HEK293 (cell line): ENCODE data around the gene PRPH2.
A peak's percentile ranks its signal among the peaks of the same experiment; 100 is the strongest.
"Not testable (repeated sequence)": the region's sequence is repeated elsewhere in the genome, so short reads cannot be mapped to it uniquely, and the experiment has no call there.

Experiments used
- CTCF ChIA-PET: fragments of 350-600 bp; formaldehyde crosslinking; extraction: SDS; loops from one replicate; lab custom pipeline; 2021; ENCODE audit warnings: antibody characterized with exemption; lab: Yijun Ruan, JAX
- POLR2A ChIA-PET: fragments of 300-600 bp; formaldehyde crosslinking; extraction: SDS; loops from one replicate; lab custom pipeline; 2020; ENCODE audit warnings: antibody characterized with exemption, inconsistent platforms; lab: Yijun Ruan, JAX
- H3K27ac ChIP-seq: fragments of 200-500 bp; sonication (Bioruptor generic); 2 replicates; pipeline ENCODE4 v1.5.1; 2014; ENCODE audit warnings: low read depth, low read length, control low read depth, inconsistent platforms; ENCODE audit errors: extremely low read depth
- H3K36me3 ChIP-seq, 2 experiments: fragments of 200-500 bp in 1 of 2; sonication (Bioruptor generic) in 1 of 2; 1 replicate in 1 of 2; 2 replicates in 1 of 2; pipeline ENCODE4 v1.5.1; 2014 to 2017; ENCODE audit warnings: inconsistent platforms in 2 of 2, low read length in 2 of 2; ENCODE audit not compliant: control insufficient read depth in 2 of 2, insufficient read depth in 1 of 2
- H3K4me1 ChIP-seq: fragments of 200-500 bp; sonication (Bioruptor generic); 2 replicates; pipeline ENCODE4 v1.5.1; 2014; ENCODE audit warnings: mild to moderate bottlenecking, low read length, inconsistent platforms; ENCODE audit not compliant: control insufficient read depth, insufficient read depth
- H3K4me3 ChIP-seq: 2 replicates; pipeline ENCODE4 v1.5.1; 2011; ENCODE audit warnings: low read depth, mild to moderate bottlenecking, control low read depth, low read length, moderate library complexity
- H3K9me3 ChIP-seq: fragments of 200-500 bp; sonication (Bioruptor generic); 2 replicates; pipeline ENCODE4 v1.5.1; 2014; ENCODE audit warnings: low read depth, low read length, inconsistent platforms; ENCODE audit not compliant: control insufficient read depth, insufficient read depth
- BCL6B ChIP-seq: fragments of 450-650 bp; formaldehyde crosslinking; IDR thresholded peaks from 2 replicates; pipeline ENCODE4 v1.5.1; 2017; ENCODE audit warnings: missing biosample characterization, missing genetic modification characterization
- CTCF ChIP-seq: fragments of 450-650 bp; formaldehyde crosslinking; IDR thresholded peaks from 2 replicates; pipeline ENCODE4 v1.5.1; 2016; ENCODE audit warnings: missing biosample characterization, missing genetic modification characterization
- PRDM6 ChIP-seq: fragments of 450-650 bp; formaldehyde crosslinking; IDR thresholded peaks from 2 replicates; pipeline ENCODE4 v1.5.1; 2017; ENCODE audit warnings: missing biosample characterization, missing genetic modification characterization
- RBAK ChIP-seq: fragments of 450-650 bp; formaldehyde crosslinking; IDR thresholded peaks from 2 replicates; pipeline ENCODE4 v1.5.1; 2016; ENCODE audit warnings: missing biosample characterization, missing genetic modification characterization
- REST ChIP-seq: fragments of 450-650 bp; formaldehyde crosslinking; IDR thresholded peaks from 2 replicates; pipeline ENCODE4 v1.5.1; 2016; ENCODE audit warnings: missing biosample characterization, missing genetic modification characterization
- ZBTB10 ChIP-seq: fragments of 450-650 bp; formaldehyde crosslinking; IDR thresholded peaks from 2 replicates; pipeline ENCODE4 v1.5.1; 2016; ENCODE audit warnings: missing biosample characterization, missing genetic modification characterization
- ZNF121 ChIP-seq: fragments of 450-650 bp; formaldehyde crosslinking; IDR thresholded peaks from 2 replicates; pipeline ENCODE4 v1.5.1; 2016; ENCODE audit warnings: missing biosample characterization, missing genetic modification characterization
- ZNF133 ChIP-seq: fragments of 450-650 bp; formaldehyde crosslinking; IDR thresholded peaks from 2 replicates; pipeline ENCODE4 v1.5.1; 2016; ENCODE audit warnings: missing biosample characterization, missing genetic modification characterization
- ZNF280C ChIP-seq: fragments of 450-650 bp; formaldehyde crosslinking; IDR thresholded peaks from 2 replicates; pipeline ENCODE4 v1.5.1; 2016; ENCODE audit warnings: missing biosample characterization, missing genetic modification characterization
- ZNF514 ChIP-seq: fragments of 450-650 bp; formaldehyde crosslinking; IDR thresholded peaks from 2 replicates; pipeline ENCODE4 v1.5.1; 2016; ENCODE audit warnings: missing biosample characterization, missing genetic modification characterization
- ZNF621 ChIP-seq: fragments of 450-650 bp; formaldehyde crosslinking; IDR thresholded peaks from 2 replicates; pipeline ENCODE4 v1.5.1; 2017; ENCODE audit warnings: missing biosample characterization, missing genetic modification characterization

The PRPH2 gene

DNA sequence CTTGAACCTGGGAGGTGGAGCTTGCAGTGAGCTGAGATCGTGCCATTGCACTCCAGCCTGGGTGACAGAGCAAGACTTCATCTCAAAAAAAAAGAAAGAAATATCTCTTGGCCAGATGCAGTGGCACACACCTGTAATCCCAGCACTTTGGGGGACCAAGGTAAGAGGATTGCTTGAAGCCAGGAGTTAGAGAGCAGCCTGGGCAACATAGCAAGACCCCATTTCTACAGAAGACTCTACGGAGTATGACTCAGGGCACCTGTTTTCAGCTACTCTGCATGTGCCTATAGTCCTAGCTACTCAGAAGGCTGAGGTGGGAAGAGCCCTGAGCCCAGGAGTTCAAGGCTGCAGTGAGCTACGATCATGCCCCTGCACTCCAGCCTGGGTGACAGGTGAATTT, 19.6 kb downstream of the PRPH2 start:
- H3K4me3 ChIP-seq, H3K4me1 ChIP-seq, H3K36me3 ChIP-seq, H3K9me3 ChIP-seq, H3K27ac ChIP-seq: not testable (repeated sequence)
- ChIA-PET CTCF (interaction anchor here (0.6 to 1.9 kb wide), 4 partner anchors 18 to 41 kb away, joined by 3 to 11 read pairs (median 4); no protein-coding TSS in a partner anchor), POLR2A (interaction anchor here (0.9 to 1.3 kb wide), 2 partner anchors 11 to 177 kb away, joined by 3 read pairs; partner anchors contain the start of gene RPL7L1)
- TF ChIP-seq ZNF121 (tag by site-specific recombination) = peak; percentile 72

DNA sequence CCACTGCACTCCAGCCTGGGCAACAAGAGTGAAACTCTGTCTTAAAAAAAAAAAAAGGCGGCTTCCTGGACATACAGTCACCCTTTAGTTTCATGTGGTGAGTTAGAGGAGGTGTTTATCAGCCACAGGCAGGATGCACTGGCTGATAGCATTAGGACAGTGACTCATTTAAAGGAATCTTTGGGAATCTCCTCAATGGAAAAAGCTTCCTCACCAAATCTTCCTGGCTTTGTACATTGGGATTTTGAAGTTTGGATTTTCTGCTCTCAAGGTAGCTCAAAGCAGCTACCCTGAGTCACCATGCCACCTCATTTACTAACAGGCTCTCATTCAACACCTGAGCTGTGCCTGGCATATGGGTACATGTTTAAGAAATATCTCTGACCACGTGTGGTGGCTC, 20.2 kb downstream of the PRPH2 start:
- Histone ChIP-seq H3K9me3 (no peaks in the 10 kb centered on the region), H3K4me1 (no peaks in the 10 kb centered on the region), H3K4me3 (no peak overlapping the region), H3K27ac (no peak overlapping the region), H3K36me3 (no peaks in the 10 kb centered on the region)
- ChIA-PET POLR2A (interaction anchor here (0.9 to 1.3 kb wide), 2 partner anchors 10 to 177 kb away, joined by 3 read pairs; partner anchors contain the start of gene RPL7L1), CTCF (interaction anchor here (0.6 to 1.9 kb wide), 4 partner anchors 24 to 40 kb away, joined by 3 to 11 read pairs (median 4); no protein-coding TSS in a partner anchor)
- no peak for TF ChIP-seq ZBTB10
- TF ChIP-seq CTCF (tag by site-specific recombination) = no peak
- TF ChIP-seq BCL6B (tag by site-specific recombination) = no peak
- no peak for TF ChIP-seq RBAK (tag by site-specific recombination)
- no peak for TF ChIP-seq ZNF280C (tag by site-specific recombination)
- TF ChIP-seq PRDM6 = no peak
- no peak for TF ChIP-seq REST (tag by site-specific recombination)
- TF ChIP-seq ZNF133 (tag by site-specific recombination) = no peak
- TF ChIP-seq ZNF621 (tag by site-specific recombination) = no peak
- TF ChIP-seq ZNF514 (tag by site-specific recombination) = no peak
